HUDEP-2 (cell line): ENCODE measurements around the gene GLRA3.
"Not testable (repeated sequence)": the region's sequence is repeated elsewhere in the genome, so short reads cannot be mapped to it uniquely, and the experiment has no call there.

Experiments used
- DNase-seq, 76 experiments: peaks; one replicate each; lab custom pipeline; 2025; ENCODE audit not compliant: unreplicated experiment in 76 of 76; lab: John Stamatoyannopoulos, UW

GLRA3 gene

DNA sequence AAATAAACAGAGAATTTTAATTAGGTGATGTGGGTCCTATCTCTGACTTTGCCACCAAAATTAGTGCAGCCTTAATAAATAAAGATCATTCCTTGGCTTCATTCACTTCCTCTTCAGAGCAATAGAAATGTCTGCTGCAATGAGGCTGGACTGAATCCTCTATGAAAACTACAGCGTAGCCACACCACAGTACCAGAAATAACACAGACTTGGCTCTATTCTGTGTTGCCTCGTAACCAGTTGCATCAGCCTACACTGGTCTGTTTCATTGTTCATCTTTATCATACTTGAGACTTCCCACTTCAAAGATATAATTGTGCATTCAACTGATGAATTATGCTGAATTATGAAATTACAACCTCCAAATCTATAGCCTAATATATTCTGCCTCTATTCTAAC lies 15.8 kb downstream of the GLRA3 start:
- DNase-seq: no peak

DNA sequence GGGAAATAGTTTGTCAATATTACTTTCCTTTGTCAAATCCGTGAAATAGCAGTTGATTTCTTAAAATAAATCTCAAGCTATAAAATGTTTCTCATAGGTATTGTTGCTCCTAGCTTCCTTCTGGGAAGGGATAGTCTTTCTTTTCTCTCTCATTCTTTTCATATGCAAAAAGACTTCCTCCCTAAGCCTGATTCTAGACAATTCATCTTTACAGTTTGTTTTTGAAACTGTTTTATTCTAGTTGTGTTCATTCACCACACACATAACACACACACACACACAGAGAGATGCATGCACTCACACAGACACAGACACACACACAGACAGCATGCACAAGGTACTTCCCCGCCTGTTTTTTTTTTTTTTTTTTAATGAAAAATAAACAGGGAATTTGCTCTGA lies 18.2 kb downstream of the GLRA3 start:
- no peak for DNase-seq

GRCh38 chr4:174808836-174809235 lies 20.2 kb downstream of the GLRA3 start:
- no peak for DNase-seq

GRCh38 chr4:174808119-174808518 lies 20.9 kb downstream of the GLRA3 start:
- DNase-seq: no peak

GRCh38 chr4:174805746-174806145 lies 23.3 kb downstream of the GLRA3 start:
- no peak for DNase-seq

GRCh38 chr4:174794543-174795094 lies 34.4 kb downstream of the GLRA3 start:
- DNase-seq: no peak

GRCh38 chr4:174789657-174790056 lies 39.4 kb downstream of the GLRA3 start:
- DNase-seq: no peak

- not testable (repeated sequence) for DNase-seq
Measured at GRCh38 chr4:174778274-174778986, 50.6 kb downstream of the GLRA3 start.

GRCh38 chr4:174775366-174775765 lies 53.7 kb downstream of the GLRA3 start:
- DNase-seq: no peak

DNA sequence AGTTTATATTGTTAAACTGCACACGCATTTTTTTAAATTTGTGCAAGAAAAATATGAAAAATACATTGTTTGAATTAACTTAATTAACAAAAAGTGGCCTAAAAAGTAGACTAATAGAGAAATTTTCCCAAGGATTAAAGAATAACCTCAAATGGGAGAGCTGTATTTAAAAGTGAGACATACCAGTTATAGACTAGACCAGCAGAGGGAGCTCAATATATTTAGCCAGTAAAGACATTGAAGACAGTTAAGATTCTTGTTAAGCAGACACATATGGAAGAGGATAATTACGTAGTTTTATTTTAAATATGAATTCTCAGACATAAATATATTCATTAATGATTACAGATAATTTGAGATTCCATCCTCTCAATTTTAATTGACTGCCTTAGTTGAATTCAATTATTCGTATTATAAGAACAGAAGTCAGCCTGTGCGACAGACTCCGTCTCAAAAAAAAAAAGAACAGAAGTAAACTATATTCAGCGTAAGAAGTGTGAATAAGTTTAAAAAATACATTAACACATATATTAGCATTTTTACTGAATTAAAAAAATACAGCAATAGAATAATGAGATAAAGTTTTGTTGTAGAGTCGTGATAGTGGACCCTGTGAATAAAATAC lies 64.8 kb downstream of the GLRA3 start:
- peak in 30 of 76 experiments; percentile 2 to 57 (median 28) for DNase-seq

DNA sequence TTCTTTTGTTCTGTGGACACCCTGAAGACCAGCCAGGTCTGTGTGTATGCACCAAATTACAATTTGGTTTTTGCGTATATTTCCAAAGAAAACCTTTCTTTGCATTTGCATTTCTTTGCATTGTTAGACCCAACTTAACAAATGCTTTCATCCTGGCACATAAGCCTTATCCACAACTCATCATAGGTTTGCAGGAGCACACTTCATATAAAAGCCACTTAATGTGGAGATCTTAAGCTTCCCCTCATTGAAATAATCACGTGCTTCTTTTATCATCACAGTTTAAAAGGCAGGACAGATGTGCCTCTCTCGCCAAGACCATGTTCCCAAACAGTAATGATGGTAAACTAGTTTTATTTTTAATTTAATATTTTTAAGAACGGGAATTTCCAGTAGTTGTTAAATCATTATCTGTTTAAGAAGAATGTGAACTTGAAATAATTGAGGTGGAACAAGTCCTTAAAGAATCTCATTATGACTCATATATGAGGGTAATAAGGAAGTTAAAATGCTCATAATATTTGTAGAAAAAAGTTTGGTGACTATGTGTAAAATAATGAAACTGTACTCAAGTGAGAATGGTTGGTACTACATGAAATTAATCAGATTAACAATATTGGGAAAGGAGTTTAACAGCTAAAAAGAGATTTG lies 65.5 kb downstream of the GLRA3 start:
- DNase-seq: no peak

DNA sequence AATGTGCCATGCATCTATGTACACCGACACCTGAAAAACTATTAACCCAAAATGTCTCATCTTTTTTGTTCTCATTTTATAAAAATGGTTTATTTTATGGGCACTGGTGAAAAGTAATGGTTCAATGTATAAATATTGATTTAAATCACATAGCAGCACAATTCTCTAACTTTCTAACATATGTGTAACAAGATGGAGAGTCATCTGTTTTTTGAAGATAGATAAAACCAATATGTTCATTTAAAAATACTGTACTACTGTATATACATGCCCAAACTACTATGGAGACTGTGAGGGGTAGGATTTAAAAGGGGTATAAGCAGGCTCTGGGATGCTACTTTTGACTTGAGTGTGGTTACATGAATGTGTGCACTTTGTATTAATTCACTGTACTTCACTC lies 67.6 kb downstream of the GLRA3 start:
- DNase-seq: no peak

- DNase-seq: no peak
Measured at GRCh38 chr4:174757736-174758135, 71.3 kb downstream of the GLRA3 start.

GRCh38 chr4:174753021-174753420 lies 76.0 kb downstream of the GLRA3 start:
- DNase-seq: no peak

DNA sequence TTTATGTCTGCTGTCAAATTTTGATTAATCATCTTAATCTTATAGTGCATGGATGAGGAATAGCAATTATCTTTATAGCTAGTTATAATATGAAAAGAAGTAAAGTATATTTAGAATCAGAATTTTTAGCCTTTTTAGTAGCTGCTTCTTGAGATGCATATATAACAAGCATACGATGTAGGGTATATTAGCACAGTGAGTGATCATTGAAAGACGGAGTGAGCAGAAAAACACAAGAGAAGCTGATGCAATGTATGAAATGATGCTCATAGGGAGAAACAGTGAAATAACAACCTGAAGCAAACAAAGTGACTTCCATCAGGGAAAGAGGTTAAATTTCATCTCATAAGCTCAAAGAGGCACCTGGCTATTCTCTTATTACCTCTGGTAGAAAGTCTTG lies 77.0 kb downstream of the GLRA3 start:
- DNase-seq: no peak

GRCh38 chr4:174749091-174749490 lies 80.0 kb downstream of the GLRA3 start:
- no peak for DNase-seq

GRCh38 chr4:174746710-174747109 lies 82.3 kb downstream of the GLRA3 start:
- no peak for DNase-seq

- DNase-seq: no peak
Measured at GRCh38 chr4:174742561-174742960, 86.5 kb downstream of the GLRA3 start.

GRCh38 chr4:174739576-174739975 lies 89.5 kb downstream of the GLRA3 start:
- DNase-seq: no peak

DNA sequence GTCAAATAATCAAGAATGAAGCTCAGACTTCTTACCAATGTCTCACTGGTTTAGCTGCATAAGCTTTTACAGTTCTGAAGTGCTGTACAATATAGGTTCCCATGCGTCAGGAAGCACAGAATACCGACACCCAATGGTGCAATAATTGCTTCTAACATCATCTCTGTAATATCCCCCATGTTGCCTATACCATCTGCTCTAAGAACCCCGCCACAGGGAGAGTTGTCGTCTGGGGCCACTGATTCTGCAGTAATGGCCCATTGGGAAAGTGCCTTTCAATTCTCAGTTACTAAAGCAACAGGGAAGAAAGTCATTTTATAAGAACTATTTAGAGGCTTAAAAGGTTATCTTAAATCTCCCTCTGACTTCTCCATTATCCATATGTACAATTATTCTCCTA lies 94.9 kb downstream of the GLRA3 start:
- DNase-seq: no peak

- DNase-seq: no peak
Measured at GRCh38 chr4:174717828-174718227, 111.2 kb downstream of the GLRA3 start.
